Measurements from ENCODE around the gene NKAIN2. TPM values are rescaled to one million over a fixed set of nuclear protein-coding genes. Genes with fewer than 3 reads are reported as not detected.

Gene NKAIN2
- total RNA-seq, 1 experiment from 2014 or later: 2.7 TPM

DNA sequence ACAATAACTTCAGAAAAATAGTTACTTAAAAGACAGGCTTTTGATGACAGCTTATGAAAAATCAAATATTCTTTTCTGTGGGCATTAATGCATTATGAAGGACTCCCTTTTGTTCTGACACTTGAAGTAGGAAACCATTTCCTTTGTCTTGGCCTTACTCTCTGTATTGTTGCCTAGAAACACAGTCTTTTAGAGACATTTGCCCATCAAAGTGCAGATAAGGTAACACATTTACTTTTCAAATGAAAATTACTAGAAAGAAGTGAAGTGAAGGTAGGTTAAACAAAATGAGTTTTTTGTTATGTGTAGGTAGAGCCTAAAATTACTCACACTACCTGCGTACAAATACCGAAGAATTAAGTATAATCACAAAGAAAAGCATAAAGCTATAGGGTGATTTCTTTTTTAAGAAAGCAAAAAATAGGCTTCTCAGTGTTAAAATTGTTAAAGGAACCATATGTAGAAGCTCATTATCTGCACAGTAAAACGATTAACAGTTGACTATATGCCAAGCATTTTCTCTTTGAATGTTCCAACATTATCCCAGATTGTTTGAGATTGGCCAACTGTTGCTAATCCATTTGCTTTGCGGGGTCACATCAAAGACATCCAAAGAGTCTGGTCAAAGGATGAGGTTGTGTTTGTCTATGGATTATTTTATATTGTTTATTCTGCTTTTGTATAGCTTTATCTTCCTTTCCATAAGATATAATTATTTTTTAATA lies 616.6 kb downstream of the NKAIN2 start:
- intact Hi-C loops (cut with micrococcal nuclease): no loop called here
- H3K36me3 Mint-ChIP-seq (ENCODE audit: insufficient read depth, unreplicated experiment): no peaks in the 10 kb centered on the region
- POLR2A ChIA-PET: no interaction called here
- H3K4me3 Mint-ChIP-seq (ENCODE audit: unreplicated experiment): no peak overlapping the region
- H3K9me3 Mint-ChIP-seq (ENCODE audit: unreplicated experiment): no peaks in the 10 kb centered on the region
- peaks cover 8% of the 10 kb centered on the region for H3K4me1 Mint-ChIP-seq (ENCODE audit: insufficient read depth, unreplicated experiment)
- no peak overlapping the region for H3K27ac Mint-ChIP-seq (ENCODE audit: low read depth, unreplicated experiment)
- no peak for DNase-seq (ENCODE audit: unreplicated experiment)
- no peaks in the 10 kb centered on the region for H3K27me3 Mint-ChIP-seq (ENCODE audit: insufficient read depth, unreplicated experiment)
- CTCF ChIA-PET: interaction anchor here (0.6 kb wide), 1 partner anchor 893 kb away, joined by 3 read pairs; no protein-coding TSS in a partner anchor
- BruUV-seq (replicated peaks): no TSS peak
- TF ChIP-seq, protein P1, sequence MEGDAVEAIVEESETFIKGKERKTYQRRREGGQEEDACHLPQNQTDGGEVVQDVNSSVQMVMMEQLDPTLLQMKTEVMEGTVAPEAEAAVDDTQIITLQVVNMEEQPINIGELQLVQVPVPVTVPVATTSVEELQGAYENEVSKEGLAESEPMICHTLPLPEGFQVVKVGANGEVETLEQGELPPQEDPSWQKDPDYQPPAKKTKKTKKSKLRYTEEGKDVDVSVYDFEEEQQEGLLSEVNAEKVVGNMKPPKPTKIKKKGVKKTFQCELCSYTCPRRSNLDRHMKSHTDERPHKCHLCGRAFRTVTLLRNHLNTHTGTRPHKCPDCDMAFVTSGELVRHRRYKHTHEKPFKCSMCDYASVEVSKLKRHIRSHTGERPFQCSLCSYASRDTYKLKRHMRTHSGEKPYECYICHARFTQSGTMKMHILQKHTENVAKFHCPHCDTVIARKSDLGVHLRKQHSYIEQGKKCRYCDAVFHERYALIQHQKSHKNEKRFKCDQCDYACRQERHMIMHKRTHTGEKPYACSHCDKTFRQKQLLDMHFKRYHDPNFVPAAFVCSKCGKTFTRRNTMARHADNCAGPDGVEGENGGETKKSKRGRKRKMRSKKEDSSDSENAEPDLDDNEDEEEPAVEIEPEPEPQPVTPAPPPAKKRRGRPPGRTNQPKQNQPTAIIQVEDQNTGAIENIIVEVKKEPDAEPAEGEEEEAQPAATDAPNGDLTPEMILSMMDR (IDR thresholded peaks at IDR 0.05; ENCODE audit: unreplicated experiment): no peak

DNA sequence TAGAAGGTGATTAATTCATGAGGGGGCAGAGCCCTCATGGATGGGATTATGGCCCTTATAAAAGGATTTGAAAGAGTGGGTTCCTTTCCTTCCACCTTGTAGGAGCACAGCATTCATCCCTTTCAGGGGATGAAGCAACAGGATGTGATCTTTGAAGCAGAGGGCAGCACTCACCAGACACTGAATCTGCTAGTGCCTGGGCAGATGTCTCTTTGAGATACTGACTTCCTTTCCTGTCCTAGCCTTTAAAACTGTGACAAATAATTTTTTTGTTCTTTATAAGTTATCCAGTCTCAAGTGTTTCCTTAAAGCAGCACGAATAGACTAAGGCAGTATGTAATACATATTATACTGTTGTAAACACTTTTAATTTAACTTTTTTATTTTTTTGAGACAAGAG lies 620.0 kb downstream of the NKAIN2 start:
- DNase-seq (ENCODE audit: unreplicated experiment): no peak
- intact Hi-C loops (cut with micrococcal nuclease): no loop called here
- ChIA-PET POLR2A (no interaction called here), CTCF (no interaction called here)
- Mint-ChIP-seq H3K27ac (ENCODE audit: low read depth, unreplicated experiment) (no peak overlapping the region), H3K36me3 (ENCODE audit: insufficient read depth, unreplicated experiment) (no peaks in the 10 kb centered on the region), H3K4me1 (ENCODE audit: insufficient read depth, unreplicated experiment) (peaks cover 7% of the 10 kb centered on the region), H3K27me3 (ENCODE audit: insufficient read depth, unreplicated experiment) (no peaks in the 10 kb centered on the region), H3K4me3 (ENCODE audit: unreplicated experiment) (no peak overlapping the region), H3K9me3 (ENCODE audit: unreplicated experiment) (no peaks in the 10 kb centered on the region)
- no TSS peak for BruUV-seq (replicated peaks)
- TF ChIP-seq, protein P1 (IDR thresholded peaks at IDR 0.05; ENCODE audit: unreplicated experiment): no peak

DNA sequence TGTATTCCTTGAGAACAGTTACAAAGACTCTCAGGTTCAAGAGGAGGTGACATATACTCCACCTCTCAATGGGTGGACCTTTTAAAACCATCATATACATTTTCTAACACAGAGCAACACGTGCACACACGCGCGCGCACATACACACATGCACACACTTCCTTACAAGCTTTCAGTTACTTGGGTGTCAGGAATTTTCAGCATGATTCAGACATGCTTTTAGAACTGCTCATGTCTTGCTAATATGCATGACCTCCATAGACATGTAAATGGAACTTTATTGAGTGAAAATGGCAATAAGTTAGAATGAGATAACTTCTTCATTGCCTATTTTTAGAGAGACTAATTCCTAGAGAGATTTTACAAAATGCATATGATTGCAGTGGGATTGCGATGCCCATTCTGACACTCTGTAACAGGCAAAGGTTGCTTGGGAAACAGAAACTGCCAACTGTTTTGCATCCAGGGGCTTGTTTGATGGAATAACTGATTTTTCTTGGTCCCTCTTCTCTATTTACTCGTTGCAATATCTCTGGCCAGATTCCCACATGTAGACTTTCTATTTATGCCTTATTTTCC lies 627.2 kb downstream of the NKAIN2 start:
- POLR2A ChIA-PET: no interaction called here
- no peaks in the 10 kb centered on the region for H3K27me3 Mint-ChIP-seq (ENCODE audit: insufficient read depth, unreplicated experiment)
- H3K36me3 Mint-ChIP-seq (ENCODE audit: insufficient read depth, unreplicated experiment): no peaks in the 10 kb centered on the region
- CTCF ChIA-PET: no interaction called here
- H3K4me1 Mint-ChIP-seq (ENCODE audit: insufficient read depth, unreplicated experiment): peaks cover 29% of the 10 kb centered on the region
- no peak overlapping the region for H3K4me3 Mint-ChIP-seq (ENCODE audit: unreplicated experiment)
- BruUV-seq (replicated peaks): no TSS peak
- H3K27ac Mint-ChIP-seq (ENCODE audit: low read depth, unreplicated experiment): no peak overlapping the region
- intact Hi-C loops (cut with micrococcal nuclease): no loop called here
- TF ChIP-seq, protein P1 (IDR thresholded peaks at IDR 0.05; ENCODE audit: unreplicated experiment): no peak
- no peak for DNase-seq (ENCODE audit: unreplicated experiment)
- H3K9me3 Mint-ChIP-seq (ENCODE audit: unreplicated experiment): no peaks in the 10 kb centered on the region

DNA sequence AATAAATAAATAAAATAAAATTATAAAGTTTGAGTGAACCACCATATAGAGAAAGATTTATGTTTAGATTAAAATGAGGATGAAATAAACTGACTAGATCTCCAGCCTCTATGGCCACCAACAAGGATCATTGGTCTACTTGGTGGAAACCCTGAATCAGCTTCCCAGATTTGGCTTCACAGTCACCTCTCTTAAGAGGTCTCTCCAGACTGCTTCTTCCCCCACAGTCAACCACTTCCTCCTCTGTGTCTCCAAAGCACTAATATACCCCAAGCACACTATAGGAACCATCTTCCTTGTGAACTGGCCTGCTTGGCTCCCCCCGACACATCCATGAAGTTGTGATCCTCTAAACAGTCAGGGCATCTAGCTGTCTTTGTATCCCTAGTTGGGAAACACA lies 629.0 kb downstream of the NKAIN2 start:
- TF ChIP-seq, protein P1 (IDR thresholded peaks at IDR 0.05; ENCODE audit: unreplicated experiment): no peak
- BruUV-seq (replicated peaks): no TSS peak
- H3K27ac Mint-ChIP-seq (ENCODE audit: low read depth, unreplicated experiment): peak overlapping the region; percentile 93
- CTCF ChIA-PET: interaction anchor here (0.7 kb wide), 1 partner anchor 1929 kb away, joined by 3 read pairs; no protein-coding TSS in a partner anchor
- intact Hi-C loops (cut with micrococcal nuclease): no loop called here
- H3K4me3 Mint-ChIP-seq (ENCODE audit: unreplicated experiment): no peak overlapping the region
- no peak for DNase-seq (ENCODE audit: unreplicated experiment)
- POLR2A ChIA-PET: interaction anchor here (0.7 kb wide), 1 partner anchor 324 kb away, joined by 3 read pairs; no protein-coding TSS in a partner anchor
- H3K4me1 Mint-ChIP-seq (ENCODE audit: insufficient read depth, unreplicated experiment): peaks cover 40% of the 10 kb centered on the region
- H3K27me3 Mint-ChIP-seq (ENCODE audit: insufficient read depth, unreplicated experiment): no peaks in the 10 kb centered on the region
- H3K9me3 Mint-ChIP-seq (ENCODE audit: unreplicated experiment): no peaks in the 10 kb centered on the region
- H3K36me3 Mint-ChIP-seq (ENCODE audit: insufficient read depth, unreplicated experiment): no peaks in the 10 kb centered on the region
